GM18868 (cell line): ENCODE data around the gene SLC16A5.
"Not testable (repeated sequence)": the region's sequence is repeated elsewhere in the genome, so short reads cannot be mapped to it uniquely, and the experiment has no call there.

Experiments used
- ATAC-seq: cut with Tn5 transposase; IDR thresholded peaks from one replicate; pipeline ENCODE4 v1.9.1; 2021; ENCODE audit warnings: mild to moderate bottlenecking, moderate library complexity; ENCODE audit not compliant: unreplicated experiment

SLC16A5 gene

GRCh38 chr17:75131278-75132017, 43.7 kb downstream of the SLC16A5 start, which contains the start of gene NT5C:
TSS of gene NT5C (minus strand) at chr17:75131742. CDS start at chr17:75131707, 35 bp downstream.
- peak; percentile 83 for ATAC-seq

DNA sequence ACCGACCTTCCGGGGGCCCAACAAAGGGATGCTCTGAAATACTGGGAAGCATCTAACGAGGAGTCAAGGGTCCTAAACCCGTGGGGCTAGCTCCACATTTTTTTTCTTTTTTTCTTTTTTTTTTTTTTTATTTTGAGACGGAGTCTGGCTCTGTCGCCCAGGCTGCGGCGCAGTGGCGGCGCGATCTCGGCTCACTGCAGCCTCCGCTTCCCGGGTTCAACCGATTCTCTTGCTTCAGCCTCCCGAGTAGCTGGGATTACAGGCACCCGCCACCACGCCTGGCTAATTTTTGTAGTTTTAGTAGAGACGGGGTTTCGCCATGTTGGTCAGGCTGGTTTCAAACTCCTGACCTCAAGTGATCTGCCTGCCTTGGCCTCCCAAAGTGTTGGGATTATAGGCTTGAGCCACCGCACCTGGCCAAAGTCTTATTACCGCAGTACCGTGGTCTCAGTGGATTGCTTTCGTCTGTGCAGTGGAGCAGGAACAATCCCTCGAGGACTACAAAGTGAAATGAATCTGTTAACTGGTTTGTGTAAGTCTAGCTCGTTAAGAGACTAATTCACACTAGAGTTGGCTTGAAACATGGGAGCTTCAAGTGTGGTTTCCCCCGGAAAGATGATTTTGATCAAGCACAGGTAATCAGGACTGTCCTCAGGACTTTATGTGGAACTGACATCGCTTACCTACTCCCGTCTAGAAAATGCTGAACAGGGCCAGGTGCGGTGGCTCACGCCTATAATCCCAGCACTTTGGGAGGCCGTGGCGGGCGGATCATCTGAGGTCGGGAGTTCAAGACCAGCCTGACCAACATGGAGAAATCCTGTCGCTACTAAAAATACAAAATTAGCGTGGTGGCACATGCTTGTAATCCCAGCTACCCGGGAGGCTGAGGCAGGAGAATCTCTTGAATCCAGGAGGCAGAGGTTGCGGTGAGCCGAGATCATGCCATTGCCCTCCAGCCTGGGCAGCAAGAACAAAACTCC, 44.6 kb downstream of the SLC16A5 start:
- ATAC-seq: not testable (repeated sequence)

- ATAC-seq: no peak
Measured at GRCh38 chr17:75133001-75133400, 45.2 kb downstream of the SLC16A5 start.

- ATAC-seq: not testable (repeated sequence)
Measured at GRCh38 chr17:75133607-75134347, 46.0 kb downstream of the SLC16A5 start.

DNA sequence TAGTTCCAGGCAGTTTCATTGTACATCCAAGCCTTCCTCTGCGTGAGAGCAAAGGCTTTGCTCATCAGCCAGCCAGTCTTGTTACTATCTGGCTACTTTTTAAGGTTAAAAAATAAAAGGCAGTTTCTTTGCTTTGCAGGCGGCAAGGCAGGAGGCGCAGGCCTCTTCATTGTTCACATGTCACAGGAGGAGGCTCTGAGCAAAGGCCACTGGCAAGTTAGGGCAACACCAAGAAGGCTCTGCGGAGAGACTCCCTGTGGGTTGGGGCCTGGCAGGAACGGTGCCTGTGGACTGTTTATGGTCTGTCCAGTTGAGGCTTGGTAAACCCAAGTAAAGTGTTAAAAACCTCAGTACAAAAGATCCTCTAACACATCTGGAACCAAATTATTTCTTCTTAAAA, 47.7 kb downstream of the SLC16A5 start:
- ATAC-seq: no peak

- ATAC-seq: no peak
Measured at GRCh38 chr17:75135946-75136345, 48.2 kb downstream of the SLC16A5 start.

- ATAC-seq: not testable (repeated sequence)
Measured at GRCh38 chr17:75137762-75138161, 50.0 kb downstream of the SLC16A5 start.

DNA sequence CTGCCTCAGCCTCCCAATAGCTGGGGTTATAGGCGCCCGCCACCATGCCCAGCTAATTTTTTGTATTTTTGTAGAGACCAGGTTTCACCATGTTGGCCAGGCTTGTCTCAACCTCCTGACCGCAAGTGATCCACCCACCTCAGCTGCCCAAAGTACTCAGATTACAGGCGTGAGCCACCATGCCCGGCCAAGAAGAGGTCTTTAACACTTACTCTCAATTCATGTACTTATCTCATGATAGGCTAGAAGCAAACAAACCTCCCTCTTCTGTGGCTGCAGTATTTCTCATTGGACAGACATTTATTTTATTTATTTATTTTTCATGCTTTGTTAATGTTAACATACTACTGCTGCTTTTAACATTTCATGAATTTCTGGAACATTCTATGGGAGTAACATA, 50.8 kb downstream of the SLC16A5 start:
- no peak for ATAC-seq

- ATAC-seq: no peak
Measured at GRCh38 chr17:75142236-75142971, 54.6 kb downstream of the SLC16A5 start.

DNA sequence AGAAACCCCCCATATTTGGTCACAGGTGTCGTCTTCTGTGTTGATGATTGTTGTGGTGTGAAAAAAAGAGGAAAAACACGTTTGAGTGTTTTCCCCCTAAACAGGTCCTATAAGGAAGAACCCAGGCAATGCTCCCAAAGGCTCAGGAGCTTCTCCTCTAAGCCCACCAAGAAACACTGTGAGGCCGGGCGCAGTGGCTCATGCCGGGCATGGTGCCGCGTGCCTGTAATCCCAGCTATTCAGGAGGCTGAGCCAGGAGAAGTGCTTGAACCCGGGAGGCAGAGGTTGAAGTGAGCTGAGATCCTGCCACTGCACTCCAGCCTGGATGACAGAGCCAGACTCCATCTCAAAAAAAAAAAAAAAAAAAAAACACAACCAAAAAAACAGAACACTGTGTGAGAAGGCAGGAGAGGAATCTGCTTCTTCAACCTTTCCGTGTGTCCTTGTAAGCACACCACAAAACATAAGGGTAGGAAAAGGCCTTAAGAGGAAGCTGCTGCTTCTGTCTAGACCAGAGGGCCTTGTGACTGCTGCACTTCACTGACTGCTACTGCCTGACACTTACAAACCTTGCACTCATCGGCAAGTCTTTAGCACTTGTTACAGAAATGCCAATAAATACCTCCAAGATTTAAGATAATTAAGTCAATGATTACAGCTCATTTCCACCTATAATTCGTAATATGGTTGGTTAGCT, 57.2 kb downstream of the SLC16A5 start:
- no peak for ATAC-seq

- ATAC-seq: no peak
Measured at GRCh38 chr17:75146592-75146991, 58.8 kb downstream of the SLC16A5 start.

- no peak for ATAC-seq
Measured at GRCh38 chr17:75147878-75148546, 60.3 kb downstream of the SLC16A5 start.

GRCh38 chr17:75151930-75152329, 64.2 kb downstream of the SLC16A5 start:
- ATAC-seq: no peak

DNA sequence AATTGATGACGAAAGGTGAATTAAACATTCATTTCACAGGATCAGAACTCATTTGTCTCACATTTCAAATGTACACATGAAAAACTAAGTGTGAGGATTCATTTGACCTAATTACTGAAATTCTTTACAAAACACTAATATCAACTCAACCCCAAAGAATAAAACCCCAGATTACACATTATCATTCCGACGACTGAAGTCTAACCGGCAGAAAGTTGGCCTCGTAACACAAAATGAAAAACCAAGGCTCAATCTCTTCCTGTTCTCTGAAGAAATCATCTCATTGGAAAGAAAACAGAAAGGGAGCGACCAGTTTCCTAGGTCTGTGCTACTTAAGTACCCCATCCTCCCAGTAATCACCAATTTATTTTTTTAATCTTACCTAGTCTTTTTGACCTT, 64.8 kb downstream of the SLC16A5 start:
- no peak for ATAC-seq

DNA sequence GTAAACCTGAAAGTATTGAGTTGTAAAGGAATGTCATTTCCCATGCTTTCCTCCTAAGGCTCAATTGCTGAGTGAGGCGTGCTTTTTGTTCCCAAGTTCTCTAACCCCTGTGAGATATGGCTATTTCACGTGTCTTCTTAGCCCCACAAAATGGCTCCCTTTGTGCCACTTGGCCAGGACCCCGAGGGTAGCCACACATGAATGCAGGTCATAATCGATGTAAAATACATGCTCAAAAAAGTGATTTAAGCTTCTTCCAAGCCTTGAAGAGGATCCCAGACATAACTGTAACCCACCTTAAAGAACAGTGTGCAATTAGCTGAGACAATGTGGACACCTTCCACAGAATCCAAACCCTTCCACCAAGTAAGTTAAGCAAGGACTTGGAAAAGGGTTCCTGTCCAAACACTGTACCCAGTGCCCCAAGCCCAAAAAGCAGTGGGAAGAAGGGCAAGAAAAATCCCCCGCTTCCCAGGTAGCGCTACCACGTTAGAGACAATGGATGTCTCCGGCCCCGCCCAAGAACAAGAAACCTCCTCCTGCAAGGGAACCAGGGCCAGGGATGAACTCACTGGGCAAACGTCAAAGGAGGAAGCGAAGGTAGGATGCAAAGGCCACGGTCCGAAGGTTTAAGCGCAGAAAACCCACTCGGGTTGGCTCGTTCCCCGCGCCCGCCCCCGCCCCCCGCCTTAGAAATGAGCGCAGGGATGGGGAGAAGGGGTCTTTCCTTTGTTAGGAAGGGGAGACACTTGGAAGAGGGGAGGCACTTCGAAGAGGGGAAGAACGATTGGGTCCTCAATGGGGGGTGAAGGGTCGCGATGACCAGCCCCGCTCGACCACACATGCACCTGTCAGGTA, 65.4 kb downstream of the SLC16A5 start:
- no peak for ATAC-seq

GRCh38 chr17:75153780-75154194, 66.0 kb downstream of the SLC16A5 start:
- peak; percentile 2 for ATAC-seq

GRCh38 chr17:75154195-75155106, 66.7 kb downstream of the SLC16A5 start, which contains the start of gene JPT1:
TSS of gene JPT1 (minus strand) at chr17:75154512. CDS start at chr17:75154397, 115 bp downstream.
- ATAC-seq: peak; percentile 93
